Posterior cingulate gyrus (tissue), 11 donors: ENCODE results near the gene ZNF462.
"Not testable (repeated sequence)": the region's sequence is repeated elsewhere in the genome, so short reads cannot be mapped to it uniquely, and the experiment has no call there.

Experiments
- DNase-seq, 10 donors: peaks; one replicate each; pipeline versions ENCODE4 v3.0.0 to v3.0.0-alpha.2; 2020 to 2021; ENCODE audit warnings: mixed read lengths in 3 of 10
- intact Hi-C: fragments of 100-400 bp; cut with DNase I; formaldehyde crosslinking; loops from one replicate; pipeline ENCODE4 v1.15.1; 2023

The ZNF462 gene

GRCh38 chr9:106862821-106863720 lies at the start of gene ZNF462:
Gene ZNF462, plus strand, starts transcription at chr9:106863166. Its CDS starts 60,218 bp downstream, at chr9:106923384.
- intact Hi-C loops, result loop anchor here (5.0 to 10.0 kb wide), 4 partner anchors 59 to 958 kb away; partner anchors contain the start of gene RAD23B
- peak; percentile 33 to 89 (median 48) for DNase-seq

- no peak for DNase-seq
- intact Hi-C loops, result no loop called here
Observed at GRCh38 chr9:106816524-106816923, 46.4 kb upstream of the ZNF462 start.

- intact Hi-C loops, result no loop called here
- DNase-seq, result no peak
Observed at GRCh38 chr9:106818034-106818433, 44.9 kb upstream of the ZNF462 start.

- intact Hi-C loops, result no loop called here
- no peak for DNase-seq
Observed at GRCh38 chr9:106820866-106821265, 42.1 kb upstream of the ZNF462 start.

- intact Hi-C loops, result no loop called here
- no peak for DNase-seq
Observed at GRCh38 chr9:106828070-106828469, 34.9 kb upstream of the ZNF462 start.

- no peak for DNase-seq
- intact Hi-C loops, result no loop called here
Observed at GRCh38 chr9:106828965-106829364, 34.0 kb upstream of the ZNF462 start.

GRCh38 chr9:106829666-106830408 lies 33.1 kb upstream of the ZNF462 start:
- intact Hi-C loops, result no loop called here
- no peak for DNase-seq

GRCh38 chr9:106830527-106831150 lies 32.3 kb upstream of the ZNF462 start:
- intact Hi-C loops, result no loop called here
- peak in 1 of 10 donors; percentile 64 for DNase-seq

- no peak for DNase-seq
- intact Hi-C loops, result no loop called here
Observed at GRCh38 chr9:106834888-106835287, 28.1 kb upstream of the ZNF462 start.

- no peak for DNase-seq
- intact Hi-C loops, result no loop called here
Observed at GRCh38 chr9:106835840-106836239, 27.1 kb upstream of the ZNF462 start.

- no peak for DNase-seq
Observed at GRCh38 chr9:106843371-106843770, 19.6 kb upstream of the ZNF462 start.

GRCh38 chr9:106846307-106846706 lies 16.7 kb upstream of the ZNF462 start:
- intact Hi-C loops, result no loop called here
- no peak for DNase-seq

More at GRCh38 chr9:106843371-106843770, 19.6 kb upstream of the ZNF462 start:
- intact Hi-C loops, result no loop called here

- intact Hi-C loops, result no loop called here
- no peak for DNase-seq
Observed at GRCh38 chr9:106846857-106847256, 16.1 kb upstream of the ZNF462 start.

- DNase-seq, intact Hi-C loops: not testable (repeated sequence)
Observed at GRCh38 chr9:106851640-106852039, 11.3 kb upstream of the ZNF462 start.

- intact Hi-C loops, result no loop called here
- no peak for DNase-seq
Observed at GRCh38 chr9:106857811-106858470, 5.0 kb upstream of the ZNF462 start.

- peak in 4 of 10 donors; percentile 17 to 79 (median 66) for DNase-seq
- intact Hi-C loops, result loop anchor here (5.0 to 10.0 kb wide), 4 partner anchors 62 to 955 kb away; partner anchors contain the start of gene RAD23B
Observed at GRCh38 chr9:106859957-106860720, 2.8 kb upstream of the ZNF462 start.

GRCh38 chr9:106860721-106861639 lies 2.0 kb upstream of the ZNF462 start:
- DNase-seq, result peak in 4 of 10 donors; percentile 33 to 86 (median 58)
- intact Hi-C loops, result loop anchor here (5.0 to 10.0 kb wide), 4 partner anchors 61 to 956 kb away; partner anchors contain the start of gene RAD23B

GRCh38 chr9:106861640-106862109 lies 1.3 kb upstream of the ZNF462 start:
- DNase-seq, result no peak

More at GRCh38 chr9:106861640-106862109, 1.3 kb upstream of the ZNF462 start:
- intact Hi-C loops, result loop anchor here (5.0 to 10.0 kb wide), 4 partner anchors 61 to 957 kb away; partner anchors contain the start of gene RAD23B
